Astrocyte (in vitro differentiated cells and primary cell): ENCODE measurements around the gene TEAD4. TPM values are rescaled to one million over a fixed set of nuclear protein-coding genes. Genes with fewer than 3 reads are reported as not detected.

Experiments
- DNase-seq: peaks from one replicate; pipeline ENCODE4 v3.0.0-alpha.2; 2010; ENCODE audit warnings: low read depth
- FAIRE-seq: peaks from 2 replicates; lab custom pipeline; 2011; peaks lifted over from hg19 to GRCh38; lab: Jason Lieb, UNC
- H2AFZ ChIP-seq: 2 replicates; pipeline ENCODE4 v1.6.0; 2012; ENCODE audit warnings: low read depth, low read length, inconsistent platforms
- H3K27ac ChIP-seq: 2 replicates; pipeline ENCODE4 v1.5.1; 2011; ENCODE audit warnings: low read depth, low read length, inconsistent platforms
- H3K27me3 ChIP-seq: 2 replicates; pipeline ENCODE4 v1.6.0; 2011; ENCODE audit warnings: low read length, inconsistent platforms; ENCODE audit not compliant: insufficient read depth
- H3K36me3 ChIP-seq: 2 replicates; pipeline ENCODE4 v1.5.1; 2011; ENCODE audit warnings: low read length, inconsistent platforms; ENCODE audit not compliant: insufficient read depth
- H3K4me1 ChIP-seq: 2 replicates; pipeline ENCODE4 v1.5.1; 2011; ENCODE audit warnings: low read length, inconsistent platforms; ENCODE audit not compliant: insufficient read depth
- H3K4me2 ChIP-seq: 2 replicates; pipeline ENCODE4 v1.6.0; 2012; ENCODE audit warnings: low read length, inconsistent platforms
- H3K4me3 ChIP-seq: 2 replicates; pipeline ENCODE4 v1.5.1; 2011; ENCODE audit warnings: low read depth, mild to moderate bottlenecking, low read length, inconsistent platforms; ENCODE audit not compliant: insufficient read depth
- H3K79me2 ChIP-seq: 2 replicates; pipeline ENCODE4 v1.6.0; 2012; ENCODE audit warnings: mild to moderate bottlenecking, low read length, inconsistent platforms; ENCODE audit not compliant: insufficient read depth
- H3K9ac ChIP-seq: 2 replicates; pipeline ENCODE4 v1.6.0; 2012; ENCODE audit warnings: mild to moderate bottlenecking, low read length, inconsistent platforms
- H3K9me3 ChIP-seq: 2 replicates; pipeline ENCODE4 v1.5.1; 2012; ENCODE audit warnings: low read depth, mild to moderate bottlenecking, low read length, inconsistent platforms; ENCODE audit not compliant: insufficient read depth
- H4K20me1 ChIP-seq: 2 replicates; pipeline ENCODE4 v1.6.0; 2012; ENCODE audit warnings: low read length, inconsistent platforms; ENCODE audit not compliant: insufficient read depth
- H3K27ac Mint-ChIP-seq: one replicate; pipeline ENCODE4 v1.8.0; 2021; ENCODE audit warnings: mild to moderate bottlenecking, mixed read lengths; ENCODE audit not compliant: unreplicated experiment
- H3K27me3 Mint-ChIP-seq: one replicate; pipeline ENCODE4 v1.8.0; 2021; ENCODE audit warnings: low read depth, mixed read lengths; ENCODE audit not compliant: unreplicated experiment
- H3K36me3 Mint-ChIP-seq: one replicate; pipeline ENCODE4 v1.8.0; 2021; ENCODE audit warnings: low read depth, mixed read lengths; ENCODE audit not compliant: unreplicated experiment
- H3K4me1 Mint-ChIP-seq: one replicate; pipeline ENCODE4 v1.8.0; 2021; ENCODE audit warnings: low read depth, mixed read lengths; ENCODE audit not compliant: unreplicated experiment
- H3K4me3 Mint-ChIP-seq: one replicate; pipeline ENCODE4 v1.8.0; 2021; ENCODE audit warnings: mild to moderate bottlenecking, moderate library complexity, mixed read lengths; ENCODE audit not compliant: unreplicated experiment
- H3K9me3 Mint-ChIP-seq: one replicate; pipeline ENCODE4 v1.8.0; 2021; ENCODE audit warnings: mild to moderate bottlenecking, mixed read lengths; ENCODE audit not compliant: unreplicated experiment
- CTCF ChIP-seq: IDR thresholded peaks from 2 replicates; pipeline ENCODE4 v1.5.1; 2011; ENCODE audit warnings: low read depth, mild to moderate bottlenecking, inconsistent platforms, low read length, moderate library complexity; ENCODE audit not compliant: insufficient read depth
- EZH2 ChIP-seq: IDR thresholded peaks from 2 replicates; pipeline ENCODE4 v1.6.1; 2012; ENCODE audit warnings: mild to moderate bottlenecking, low read length, inconsistent platforms; ENCODE audit not compliant: insufficient read depth
- total RNA-seq: library from RNA; stranded (reverse); gene quantifications from 2 replicates; pipeline ENCODE4 v1.2.1, GENCODE V29; 2021

Gene TEAD4
- total RNA-seq, 1 donor from 2014 or later, result 19.1 TPM

DNA sequence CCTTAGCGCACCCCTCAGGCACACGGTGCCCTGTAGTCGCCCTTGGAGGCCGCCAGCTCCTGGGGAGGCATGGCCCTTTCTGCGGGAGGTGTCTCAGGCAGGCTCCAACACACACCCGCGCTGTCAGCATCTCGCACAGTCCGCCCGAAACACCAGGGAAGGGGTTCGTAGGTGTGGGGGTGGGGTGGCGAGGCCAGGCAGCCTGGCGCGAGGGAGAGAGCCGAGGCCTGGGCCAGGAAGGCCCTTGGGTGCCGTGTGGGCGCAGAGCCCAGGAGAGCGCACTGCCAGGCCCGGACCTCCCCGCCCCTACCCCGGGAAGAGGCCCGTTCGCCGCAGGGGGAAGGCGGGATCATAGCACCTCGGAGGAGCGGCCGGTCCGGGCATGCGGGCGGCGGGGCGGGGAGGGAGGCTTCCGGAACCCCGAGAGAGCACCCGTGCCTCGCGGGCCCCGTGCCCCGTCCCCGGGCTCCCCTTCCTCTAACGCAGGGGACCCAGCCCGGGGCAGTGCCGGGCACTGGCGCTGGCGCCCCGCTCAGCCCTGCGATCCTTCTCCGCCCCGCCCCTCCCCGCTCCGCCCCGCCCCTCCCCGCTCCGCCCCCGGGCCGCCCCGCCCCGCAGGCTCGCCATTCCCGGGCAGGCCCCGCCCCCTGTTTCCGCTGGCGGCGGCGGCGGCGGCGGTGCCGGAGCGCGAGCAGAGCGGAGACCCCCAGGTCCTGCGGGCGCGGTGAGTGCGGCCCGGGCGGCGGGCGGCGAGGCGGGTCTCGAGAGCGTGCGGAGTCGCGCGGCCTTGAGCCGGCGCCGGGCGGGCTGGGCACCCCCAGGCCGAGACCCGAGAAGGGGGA, 117.8 kb downstream of the TEAD4 start, which contains the start of gene TSPAN9:
Gene TSPAN9 (plus strand): TSS at position 650 of the 842 bp plus-strand sequence. CDS start 123,815 bp downstream, outside the sequence.
- FAIRE-seq, result no peak
- Mint-ChIP-seq H3K36me3 (peaks cover 2% of the 10 kb centered on the region), H3K4me3 (peak within 1 kb of the TSS; percentile 88), H3K9me3 (no peaks in the 10 kb centered on the region), H3K27ac (peak within 1 kb of the TSS; percentile 62), H3K27me3 (peaks cover 3% of the 10 kb centered on the region), H3K4me1 (peaks cover 6% of the 10 kb centered on the region)
- no peak for TF ChIP-seq EZH2
- Histone ChIP-seq H2AFZ (peak within 1 kb of the TSS; percentile 94), H3K4me3 (peak within 1 kb of the TSS; percentile 69), H3K4me1 (peaks cover 30% of the 10 kb centered on the region), H4K20me1 (peaks cover 22% of the 10 kb centered on the region), H3K36me3 (no peaks in the 10 kb centered on the region), H3K4me2 (peak within 1 kb of the TSS; percentile 92), H3K9me3 (no peaks in the 10 kb centered on the region), H3K9ac (peak within 1 kb of the TSS; percentile 85), H3K79me2 (peaks cover 34% of the 10 kb centered on the region), H3K27me3 (no peaks in the 10 kb centered on the region), H3K27ac (peak within 1 kb of the TSS; percentile 76)
- peak; percentile 34 for DNase-seq

- Mint-ChIP-seq H3K27ac (peak overlapping the region; percentile 62), H3K4me3 (peak overlapping the region; percentile 88), H3K27me3 (peaks cover 3% of the 10 kb centered on the region), H3K4me1 (peaks cover 6% of the 10 kb centered on the region), H3K36me3 (peaks cover 6% of the 10 kb centered on the region), H3K9me3 (no peaks in the 10 kb centered on the region)
- Histone ChIP-seq H4K20me1 (peaks cover 29% of the 10 kb centered on the region), H3K27ac (peak overlapping the region; percentile 25), H3K36me3 (no peaks in the 10 kb centered on the region), H2AFZ (peak overlapping the region; percentile 74), H3K4me2 (peak overlapping the region; percentile 92), H3K9ac (peak overlapping the region; percentile 85), H3K4me1 (peaks cover 30% of the 10 kb centered on the region), H3K27me3 (no peaks in the 10 kb centered on the region), H3K79me2 (peaks cover 41% of the 10 kb centered on the region), H3K4me3 (peak overlapping the region; percentile 67), H3K9me3 (no peaks in the 10 kb centered on the region)
- TF ChIP-seq EZH2 (no peak), CTCF (no peak)
- FAIRE-seq (no peak), DNase-seq (peak; percentile 28)
These were observed 118.4 kb downstream of the TEAD4 start for GRCh38 chr12:3077572-3078081.

DNA sequence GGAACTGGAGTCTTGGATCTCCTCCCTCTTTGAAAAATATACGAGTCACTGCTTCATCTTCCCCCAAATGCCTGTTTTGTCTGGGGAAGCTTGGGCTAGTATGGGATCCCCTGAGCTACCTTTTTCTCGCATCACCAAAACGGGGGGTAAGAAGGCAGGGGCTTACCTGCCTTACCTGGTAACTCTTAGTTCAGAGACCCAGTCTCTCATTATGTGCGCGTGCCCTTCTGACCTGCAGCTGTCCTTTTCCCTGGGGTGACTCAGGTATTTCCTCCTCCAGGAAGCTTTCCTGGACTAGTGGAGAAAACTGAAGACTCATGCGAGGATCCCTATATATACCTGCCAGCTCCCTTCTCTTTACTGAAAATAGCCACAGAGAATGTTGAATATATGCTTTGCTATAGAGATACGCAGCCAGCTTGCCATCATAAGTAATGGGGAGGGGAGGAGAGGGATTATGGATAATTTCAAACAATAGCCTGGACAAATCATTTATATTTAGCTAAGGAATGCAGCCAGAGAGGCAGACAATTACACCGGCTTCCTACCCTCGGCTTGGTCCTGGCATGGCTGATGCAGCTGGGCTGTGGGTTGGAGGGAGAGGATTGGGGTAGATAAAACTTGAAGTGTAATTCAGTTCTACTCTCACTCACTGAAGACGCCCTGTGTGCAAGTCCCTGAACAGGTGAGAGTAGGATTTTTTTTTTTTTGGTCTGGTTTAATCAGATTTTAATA, 119.1 kb downstream of the TEAD4 start:
- peaks cover 6% of the 10 kb centered on the region for H3K4me1 Mint-ChIP-seq
- H4K20me1 ChIP-seq, result peaks cover 32% of the 10 kb centered on the region
- peak overlapping the region; percentile 92 for H3K4me2 ChIP-seq
- no peaks in the 10 kb centered on the region for H3K9me3 Mint-ChIP-seq
- H3K27ac ChIP-seq, result no peak overlapping the region
- H3K36me3 Mint-ChIP-seq, result peaks cover 8% of the 10 kb centered on the region
- H3K4me1 ChIP-seq, result peaks cover 27% of the 10 kb centered on the region
- peaks cover 3% of the 10 kb centered on the region for H3K27me3 Mint-ChIP-seq
- H3K9ac ChIP-seq, result peak overlapping the region; percentile 85
- no peaks in the 10 kb centered on the region for H3K36me3 ChIP-seq
- peak overlapping the region; percentile 74 for H2AFZ ChIP-seq
- TF ChIP-seq CTCF (no peak), EZH2 (no peak)
- H3K4me3 Mint-ChIP-seq, result peak overlapping the region; percentile 88
- peak overlapping the region; percentile 62 for H3K27ac Mint-ChIP-seq
- peaks cover 47% of the 10 kb centered on the region for H3K79me2 ChIP-seq
- no peaks in the 10 kb centered on the region for H3K27me3 ChIP-seq
- H3K9me3 ChIP-seq, result no peaks in the 10 kb centered on the region
- peak overlapping the region; percentile 67 for H3K4me3 ChIP-seq
- FAIRE-seq (no peak), DNase-seq (no peak)
